SK-N-SH (cell line): Measurements from ENCODE around the gene SUSD3. TPM values are rescaled to one million over a fixed set of nuclear protein-coding genes. Genes with fewer than 3 reads are reported as not detected.

ENCODE experiments used
- CTCF ChIA-PET: fragments of 300-600, 350-600 bp; formaldehyde crosslinking; extraction: SDS; loops from one replicate; lab custom pipeline; 2021; lab: Yijun Ruan, JAX
- POLR2A ChIA-PET: fragments of 350-600 bp; sonication (Branson Sonifier 250); formaldehyde crosslinking; extraction: SDS; loops from one replicate; lab custom pipeline; 2020; ENCODE audit warnings: antibody characterized with exemption, inconsistent platforms; lab: Yijun Ruan, JAX
- DNase-seq: peaks from one replicate; pipeline ENCODE4 v3.0.0; 2012
- H2AFZ ChIP-seq: fragments of 200-600 bp; sonication (generic); 2 replicates; pipeline ENCODE4 v1.8.1; 2016; ENCODE audit warnings: antibody characterized with exemption, mild to moderate bottlenecking, low read depth
- H3F3A ChIP-seq: fragments of 200-600 bp; sonication (generic); replicated peaks from 2 replicates; pipeline ENCODE3; 2016; ENCODE audit warnings: antibody characterized with exemption, mild to moderate bottlenecking; ENCODE audit not compliant: insufficient read depth
- H3K27ac ChIP-seq, 2 experiments: fragments of 200-500 bp in 1 of 2; fragments of 200-600 bp in 1 of 2; sonication (Bioruptor generic) in 1 of 2; sonication (generic), shearing (Covaris generic) in 1 of 2; 2 replicates each; pipeline versions ENCODE4 v1.5.1 to v1.6.1; 2014 to 2016; ENCODE audit warnings: low read depth in 2 of 2, inconsistent platforms in 1 of 2, low read length in 1 of 2, mild to moderate bottlenecking in 1 of 2, mixed read lengths in 1 of 2
- H3K27me3 ChIP-seq: fragments of 200-600 bp; sonication (generic), shearing (Covaris generic); 2 replicates; pipeline ENCODE4 v1.6.1; 2016; ENCODE audit warnings: mixed run types; ENCODE audit not compliant: insufficient read depth
- H3K36me3 ChIP-seq, 2 experiments: fragments of 200-500 bp in 1 of 2; fragments of 200-600 bp in 1 of 2; sonication (Bioruptor generic) in 1 of 2; sonication (generic) in 1 of 2; replicated peaks in 1 of 2; 2 replicates each; pipeline versions ENCODE3 to v1.5.1; 2014 to 2016; ENCODE audit warnings: low read length in 1 of 2, mild to moderate bottlenecking in 1 of 2; ENCODE audit not compliant: insufficient read depth in 2 of 2, control insufficient read depth in 1 of 2
- H3K4me1 ChIP-seq, 2 experiments: fragments of 200-500 bp in 1 of 2; fragments of 200-600 bp in 1 of 2; sonication (Bioruptor generic) in 1 of 2; sonication (generic), shearing (Covaris generic) in 1 of 2; 2 replicates each; pipeline versions ENCODE4 v1.5.1 to v1.6.1; 2014 to 2016; ENCODE audit warnings: low read depth in 1 of 2, low read length in 1 of 2, mixed run types in 1 of 2; ENCODE audit not compliant: insufficient read depth in 2 of 2, control insufficient read depth in 1 of 2
- H3K4me2 ChIP-seq: fragments of 200-600 bp; sonication (generic), shearing (Covaris generic); 2 replicates; pipeline ENCODE4 v1.6.1; 2017; ENCODE audit warnings: mixed run types
- H3K4me3 ChIP-seq, 2 experiments: fragments of 200-500 bp in 1 of 2; fragments of 200-600 bp in 1 of 2; sonication (Bioruptor generic) in 1 of 2; sonication (generic), shearing (Covaris generic) in 1 of 2; 2 replicates each; pipeline versions ENCODE4 v1.5.1 to v1.8.1; 2014 to 2016; ENCODE audit warnings: low read depth in 2 of 2, inconsistent platforms in 1 of 2, low read length in 1 of 2, mild to moderate bottlenecking in 1 of 2, mixed read lengths in 1 of 2, moderate library complexity in 1 of 2
- H3K79me2 ChIP-seq: fragments of 200-600 bp; sonication (generic); 2 replicates; pipeline ENCODE4 v1.8.1; 2017; ENCODE audit warnings: mild to moderate bottlenecking; ENCODE audit not compliant: insufficient read depth
- H3K9ac ChIP-seq: fragments of 200-600 bp; sonication (generic); 2 replicates; pipeline ENCODE4 v1.6.1; 2017; ENCODE audit warnings: mixed run types
- H3K9me2 ChIP-seq: fragments of 200-600 bp; sonication (generic); 2 replicates; pipeline ENCODE4 v1.6.1; 2017; ENCODE audit warnings: mixed run types
- H3K9me3 ChIP-seq: fragments of 200-600 bp; sonication (generic); 2 replicates; pipeline ENCODE4 v1.6.1; 2017; ENCODE audit warnings: mixed run types, mild to moderate bottlenecking, moderate library complexity
- H4K20me1 ChIP-seq: fragments of 200-600 bp; sonication (generic); 2 replicates; pipeline ENCODE4 v1.6.1; 2017; ENCODE audit warnings: mild to moderate bottlenecking, mixed run types; ENCODE audit not compliant: insufficient read depth
- CHD2 ChIP-seq: fragments of 150-350 bp; IDR thresholded peaks from 2 replicates; pipeline ENCODE4 v1.6.1; 2018; ENCODE audit warnings: low read length; ENCODE audit not compliant: partially characterized antibody
- CTCF ChIP-seq: fragments of 200-600 bp; sonication (generic); IDR thresholded peaks from 2 replicates; pipeline ENCODE4 v1.6.1; 2017; ENCODE audit warnings: antibody characterized with exemption, mild to moderate bottlenecking, moderate library complexity
- EP300 ChIP-seq, 2 experiments: IDR thresholded peaks; 2 replicates each; pipeline versions ENCODE4 v1.4.0 to v1.6.1; 2012; ENCODE audit warnings: borderline replicate concordance in 1 of 2, low read depth in 1 of 2, low read length in 1 of 2
- EZH2phosphoT487 ChIP-seq: fragments of 200-600 bp; sonication (generic); IDR thresholded peaks from 2 replicates; pipeline ENCODE4 v1.6.1; 2017; ENCODE audit warnings: low read depth, mixed run types, mild to moderate bottlenecking, antibody characterized with exemption, moderate library complexity, borderline replicate concordance
- GATA2 ChIP-seq: sonication (generic); formaldehyde crosslinking; IDR thresholded peaks from 2 replicates; pipeline ENCODE4 v1.5.0; 2020; ENCODE audit warnings: mild to moderate bottlenecking, missing genetic modification reagents
- PBX3 ChIP-seq: IDR thresholded peaks from 2 replicates; pipeline ENCODE4; 2012
- RCOR1 ChIP-seq: fragments of 150-350 bp; IDR thresholded peaks from 2 replicates; pipeline ENCODE4 v1.6.1; 2017; ENCODE audit warnings: antibody characterized with exemption, low read length
- RFX5 ChIP-seq: IDR thresholded peaks from 2 replicates; pipeline ENCODE4 v1.6.1; 2012; ENCODE audit warnings: mild to moderate bottlenecking, improper control_type of control experiment, low read length
- USF1 ChIP-seq: IDR thresholded peaks from 2 replicates; pipeline ENCODE4 v1.4.0; 2012; ENCODE audit warnings: low read depth, borderline replicate concordance
- USF2 ChIP-seq: fragments of 150-350 bp; IDR thresholded peaks from 2 replicates; pipeline ENCODE4 v1.6.1; 2017; ENCODE audit warnings: antibody characterized with exemption, low read length, low read depth, borderline replicate concordance
- WGBS: methylation state at CpG from one replicate; pipeline ENCODE4 v1.1.6; 2017; ENCODE audit warnings: low lambda C conversion rate; 5-methylcytosine and 5-hydroxymethylcytosine counted together
- polyA plus RNA-seq, 3 experiments: library from polyadenylated mRNA; depleted of rRNA; stranded (reverse); fragments of >200 nt; gene quantifications; 2 replicates each; pipeline ENCODE4 v1.2.3, GENCODE V29; 2012

Gene SUSD3
- polyA plus RNA-seq, 1 of the 3 experiments (the other 2 are of a cell fraction), result 0.49 TPM

- ChIA-PET POLR2A (interaction anchor here (0.6 kb wide), 1 partner anchor 380 kb away, joined by 3 read pairs; no protein-coding TSS in a partner anchor), CTCF (interaction anchor here (1.0 kb wide), 1 partner anchor 37 kb away, joined by 4 read pairs; no protein-coding TSS in a partner anchor)
- no peaks in the 10 kb centered on the region for H3F3A ChIP-seq
- H4K20me1 ChIP-seq, result no peaks in the 10 kb centered on the region
- no peaks in the 10 kb centered on the region for H3K79me2 ChIP-seq
- DNase-seq, result peak; percentile 74
- H3K4me1 ChIP-seq, result peaks cover 0 to 18% of the 10 kb centered on the region in 2 experiments; a peak in 1 of 4 replicates
- H3K4me2 ChIP-seq, result no peak overlapping the region
- no peak overlapping the region for H2AFZ ChIP-seq
- H3K9ac ChIP-seq, result no peak overlapping the region
- no peaks in the 10 kb centered on the region for H3K36me3 ChIP-seq
- no peak overlapping the region for H3K4me3 ChIP-seq
- no peaks in the 10 kb centered on the region for H3K9me2 ChIP-seq
- TF ChIP-seq USF1 (peak; percentile 80; the same call in 1 of the 2 replicates), CTCF (no peak), RCOR1 (peak; percentile 16; the same call in 1 of the 2 replicates), RFX5 (no peak), CHD2 (peak; percentile 30), PBX3 (peak; percentile 64), EP300 (IDR thresholded peaks at IDR 0.05; ENCODE audit: borderline replicate concordance in 1 of 2, low read depth in 1 of 2, low read length in 1 of 2) (peak in 1 of 2 experiments; percentile 18; a peak in 1 of 4 replicates), USF2 (peak; percentile 39; the same call in 1 of the 2 replicates), EZH2phosphoT487 (no peak), GATA2 (CRISPR knock-in tag) (peak; percentile 55)
- no peaks in the 10 kb centered on the region for H3K27me3 ChIP-seq
- 8% methylated on average over 5 of the region's 5 CpGs for WGBS
- peak overlapping the region in 1 of 2 experiments; percentile 77; a peak in 2 of 4 replicates for H3K27ac ChIP-seq
- H3K9me3 ChIP-seq, result no peaks in the 10 kb centered on the region
Observed at GRCh38 chr9:93072383-93072795, 13.9 kb downstream of the SUSD3 start.
